ENCODE data around the gene XRCC6.

Gene XRCC6

DNA sequence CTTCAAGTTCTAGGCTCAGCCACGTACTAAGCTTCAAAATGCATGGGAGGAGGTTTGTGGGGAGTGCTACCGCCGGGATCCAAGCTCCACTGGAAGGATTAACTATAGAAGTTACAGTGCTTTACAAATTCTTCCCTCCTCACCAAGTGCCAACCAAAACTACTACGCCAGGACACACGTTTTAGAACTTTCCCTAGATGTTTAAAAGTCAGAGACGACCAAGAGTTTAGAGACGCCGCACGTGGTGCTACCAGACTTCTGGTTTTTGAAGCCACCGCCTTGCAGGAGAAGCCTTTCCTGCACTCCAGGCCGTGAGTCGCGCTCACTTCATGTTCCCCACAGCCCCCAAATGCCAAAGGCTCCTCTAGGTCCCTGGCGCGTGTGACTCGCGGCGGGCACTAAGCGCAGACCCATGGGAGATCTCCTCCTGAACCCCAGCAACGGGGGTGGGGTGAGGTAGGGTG is 66.8 kb downstream of the XRCC6 start:
- no peak for DNase-seq (ENCODE audit: low read depth)

DNA sequence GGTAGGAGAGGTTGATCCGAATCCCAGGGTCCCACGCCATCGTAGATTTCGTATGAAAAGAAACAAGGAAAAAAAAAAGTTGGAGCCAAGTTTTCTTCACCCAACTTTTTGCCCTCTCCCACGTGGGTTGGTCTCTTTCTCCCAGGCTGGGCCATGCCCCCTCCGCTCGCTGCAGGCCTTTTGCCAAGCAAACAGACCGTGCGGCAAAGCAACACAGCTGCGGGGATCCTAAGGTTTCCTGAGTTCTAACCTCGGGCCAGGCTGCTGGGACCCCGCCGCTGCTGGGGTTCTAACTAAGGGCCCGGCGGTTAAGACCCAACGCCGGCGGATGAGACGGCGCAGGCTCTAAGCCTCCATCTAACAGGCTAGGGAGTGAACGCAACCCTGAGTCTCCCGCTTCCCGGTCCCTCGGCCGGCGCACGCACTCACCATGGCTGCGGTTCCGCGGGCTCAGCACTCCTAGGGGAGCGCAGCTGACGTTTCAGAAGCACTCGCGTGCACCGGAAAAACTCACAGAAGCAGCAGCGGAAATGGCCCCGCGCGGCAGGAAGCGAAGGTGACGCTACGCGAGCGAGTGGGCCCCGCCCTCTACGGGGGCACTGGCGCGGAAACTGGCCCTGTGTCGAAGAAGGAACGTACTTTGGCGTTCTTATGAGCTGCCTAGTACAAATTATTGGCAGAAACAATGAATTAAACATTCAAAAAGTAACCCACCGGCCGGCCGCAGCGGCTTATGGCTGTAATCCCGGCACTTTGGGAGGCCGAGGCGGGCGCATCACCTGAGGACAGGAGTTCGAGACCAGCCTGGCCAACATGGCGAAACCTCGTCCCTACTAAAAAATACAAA is 67.5 kb downstream of the XRCC6 start, which contains the start of gene SNU13:
Gene SNU13 (minus strand): TSS at position 503 of the 847 bp plus-strand sequence. CDS start 71 bp downstream, at position 432.
- peak; percentile 84 for DNase-seq (ENCODE audit: low read depth)

DNA sequence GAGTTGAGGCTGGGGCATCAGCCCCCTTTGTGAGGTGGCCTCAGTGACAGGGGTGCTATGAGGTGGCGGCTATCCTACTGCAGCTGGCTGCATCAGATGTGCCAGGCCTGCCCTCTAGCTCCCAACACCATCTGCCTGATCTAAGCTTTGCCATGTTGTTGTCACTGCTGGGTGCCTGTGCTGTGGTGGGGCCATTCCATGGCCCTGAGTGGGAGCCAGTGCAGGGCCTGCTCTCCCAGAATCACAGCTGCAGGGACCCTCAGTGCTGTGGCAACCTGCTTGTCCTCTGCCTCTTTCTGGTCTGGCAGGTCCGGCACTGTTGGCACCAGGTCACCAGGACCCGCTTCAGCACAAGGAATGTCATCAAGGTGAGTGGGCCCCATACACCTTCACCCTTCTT is 69.4 kb downstream of the XRCC6 start:
- DNase-seq (ENCODE audit: low read depth) = no peak

DNA sequence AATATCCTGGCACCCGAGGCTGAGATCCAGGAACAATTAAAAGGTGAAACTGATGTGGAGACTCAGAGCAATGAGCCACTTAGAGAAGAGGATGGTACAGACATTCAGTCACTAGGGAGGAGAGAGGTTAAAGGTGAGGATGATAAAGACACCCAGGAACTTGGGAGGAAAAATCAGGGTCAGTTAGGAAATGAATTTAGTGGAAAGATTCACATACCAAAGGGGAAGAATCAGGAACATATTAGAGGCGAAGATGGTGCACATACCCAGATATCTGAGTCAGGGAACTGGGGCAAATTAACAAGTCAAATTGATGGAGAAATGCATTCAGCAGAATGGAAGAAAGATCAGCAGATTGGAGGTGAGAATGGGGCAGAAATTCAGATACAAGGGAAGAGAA is 74.1 kb downstream of the XRCC6 start:
- no peak for DNase-seq (ENCODE audit: low read depth)

DNA sequence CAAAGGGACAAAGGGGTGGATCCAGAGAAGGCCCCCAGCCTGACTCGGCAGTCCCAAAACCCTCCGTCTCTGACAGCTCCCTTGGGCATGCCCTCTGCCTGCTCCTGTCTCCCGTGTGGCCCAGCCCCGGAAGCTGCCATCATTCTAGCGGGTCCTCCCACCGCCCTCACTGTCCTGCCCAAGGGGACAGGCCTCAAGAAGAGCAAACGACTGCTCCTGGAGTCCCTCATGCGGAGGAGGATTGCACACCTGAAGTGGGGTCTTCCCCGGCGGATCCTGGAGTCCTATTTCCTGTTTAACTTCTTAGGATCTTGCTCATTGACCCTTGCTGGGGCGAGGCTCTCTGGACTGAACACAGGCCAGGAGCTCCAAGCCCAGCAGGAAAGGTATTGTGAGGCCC is 75.6 kb downstream of the XRCC6 start:
- no peak for DNase-seq (ENCODE audit: low read depth)

DNA sequence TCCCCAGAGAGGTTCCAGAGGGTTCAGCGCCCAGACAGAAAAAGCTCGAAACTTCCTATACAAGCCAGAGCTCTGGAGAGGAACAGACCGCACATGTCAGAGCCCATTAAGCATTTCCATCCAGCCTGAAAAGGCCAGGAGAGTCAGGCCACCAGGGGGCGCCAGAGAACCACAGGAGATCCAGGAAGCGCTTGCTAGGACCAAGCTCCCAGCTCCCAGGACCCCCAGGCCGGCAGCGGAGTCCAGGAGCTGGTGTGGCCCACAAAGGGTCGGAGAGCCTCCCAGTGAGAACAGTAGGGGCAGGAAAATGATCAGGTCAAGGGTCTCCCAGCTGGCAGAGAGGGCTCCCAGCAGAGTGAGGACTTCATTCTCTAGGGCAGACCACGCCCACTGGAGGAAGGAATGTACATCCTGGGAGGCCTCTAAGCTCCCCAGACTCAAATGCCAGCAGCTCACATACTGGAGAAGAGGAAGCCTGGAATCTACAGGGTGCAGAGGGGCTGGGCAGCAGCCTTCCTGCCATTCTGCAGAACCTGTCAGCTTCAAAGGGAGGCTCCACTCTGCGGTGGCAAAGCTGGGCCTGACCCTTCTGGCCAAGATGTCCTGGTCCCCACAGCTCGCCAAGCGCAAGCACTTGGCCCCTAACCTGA is 76.2 kb downstream of the XRCC6 start:
- DNase-seq (ENCODE audit: low read depth) = peak; percentile 65

DNA sequence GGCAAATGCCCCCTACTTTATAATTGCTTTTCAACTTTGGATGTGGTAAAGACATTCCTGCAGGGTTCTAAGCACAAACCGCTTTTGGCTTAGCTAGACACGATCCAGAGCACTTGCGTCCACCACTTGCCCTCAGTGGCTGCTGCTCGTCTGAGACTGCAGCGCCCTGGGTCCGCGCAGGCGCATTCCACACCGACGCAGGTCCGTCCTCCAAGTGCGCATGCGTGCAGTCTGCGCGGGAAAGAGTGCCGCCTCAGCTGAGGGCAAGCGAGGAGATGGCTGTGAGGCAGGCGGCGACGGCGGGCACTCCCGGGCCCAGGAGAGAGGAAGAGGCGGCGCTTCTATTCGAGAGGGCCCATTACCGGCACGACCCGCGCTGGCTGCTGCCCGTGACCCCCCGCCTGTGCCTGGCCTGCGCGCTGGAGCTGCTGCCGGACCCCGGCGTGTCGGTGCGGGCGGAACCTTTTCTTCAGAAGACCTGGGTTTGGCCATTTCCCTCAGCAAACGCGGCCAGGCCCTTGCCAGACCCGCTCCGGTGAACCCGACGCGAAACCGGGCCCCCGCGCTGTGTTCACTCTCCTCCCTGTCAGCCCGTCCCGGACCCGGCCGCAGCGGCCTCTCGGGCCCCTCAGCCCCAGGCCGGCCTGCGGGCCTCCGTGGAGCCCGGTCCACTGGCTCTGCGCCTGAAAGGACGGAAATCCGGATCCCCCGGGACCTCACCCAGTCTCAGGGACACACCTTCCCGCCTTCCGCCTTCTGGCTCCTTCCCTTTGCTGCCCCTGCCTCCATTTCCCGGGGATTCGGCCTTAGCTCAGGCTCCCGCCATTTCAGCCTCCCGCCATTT is 78.4 kb downstream of the XRCC6 start, which contains the start of gene MEI1:
Gene MEI1 (plus strand): TSS at position 240 of the 844 bp plus-strand sequence. CDS start 36 bp downstream, at position 276.
- no peak for DNase-seq (ENCODE audit: low read depth)

DNA sequence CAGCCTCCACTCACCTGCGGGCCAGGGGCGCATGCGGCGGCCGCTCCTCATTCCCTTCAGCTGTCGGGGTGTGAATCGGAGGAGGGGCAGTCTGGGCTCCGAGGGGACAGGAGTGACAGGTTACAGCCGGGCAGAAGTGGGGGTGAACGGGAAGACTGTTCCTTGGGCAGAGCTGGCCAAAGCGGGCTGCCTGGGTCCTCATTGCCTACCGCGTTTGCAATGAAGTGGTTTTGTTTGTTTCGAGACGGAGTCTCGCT is 78.9 kb downstream of the XRCC6 start:
- no peak for DNase-seq (ENCODE audit: low read depth)

DNA sequence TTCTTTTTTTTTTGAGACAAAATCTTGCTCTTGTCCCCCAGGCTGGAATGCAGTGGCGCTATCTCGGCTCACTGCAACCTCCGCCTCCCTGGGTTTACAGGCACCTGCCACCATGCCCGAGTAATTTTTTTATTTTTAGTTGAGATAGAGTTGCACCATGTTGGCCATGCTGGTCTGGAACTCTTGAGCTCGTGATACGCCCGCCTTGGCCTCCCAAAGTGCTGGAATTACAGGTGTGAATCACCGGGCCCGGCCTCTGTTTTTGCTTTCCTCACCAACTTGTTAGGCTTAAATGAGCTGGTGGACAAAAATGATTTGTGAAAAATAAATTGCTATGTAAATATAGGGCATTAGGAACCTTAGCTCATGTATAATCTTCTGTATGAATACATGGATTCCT is 81.7 kb downstream of the XRCC6 start:
- DNase-seq (ENCODE audit: low read depth) = no peak

DNA sequence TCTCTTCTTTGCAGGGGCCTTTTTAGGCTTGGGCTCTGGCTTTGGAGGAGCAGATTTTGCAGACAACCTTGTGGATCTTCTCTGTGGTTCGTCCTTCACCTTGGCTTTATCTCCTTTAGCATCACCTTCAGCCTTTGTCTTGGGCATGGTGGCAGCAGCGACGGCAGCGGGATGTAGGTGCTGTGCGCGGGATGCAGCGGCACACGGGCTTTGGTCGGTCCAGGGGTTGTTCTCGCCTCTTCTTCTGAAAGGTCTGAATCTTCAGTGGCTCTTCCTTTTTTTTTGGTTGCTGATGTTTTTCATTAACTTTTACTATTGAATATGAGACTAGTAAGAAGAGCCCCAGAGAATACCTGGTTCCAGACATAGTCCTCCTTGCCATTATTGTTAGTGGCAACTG is 88.2 kb downstream of the XRCC6 start:
- no peak for DNase-seq (ENCODE audit: low read depth)

DNA sequence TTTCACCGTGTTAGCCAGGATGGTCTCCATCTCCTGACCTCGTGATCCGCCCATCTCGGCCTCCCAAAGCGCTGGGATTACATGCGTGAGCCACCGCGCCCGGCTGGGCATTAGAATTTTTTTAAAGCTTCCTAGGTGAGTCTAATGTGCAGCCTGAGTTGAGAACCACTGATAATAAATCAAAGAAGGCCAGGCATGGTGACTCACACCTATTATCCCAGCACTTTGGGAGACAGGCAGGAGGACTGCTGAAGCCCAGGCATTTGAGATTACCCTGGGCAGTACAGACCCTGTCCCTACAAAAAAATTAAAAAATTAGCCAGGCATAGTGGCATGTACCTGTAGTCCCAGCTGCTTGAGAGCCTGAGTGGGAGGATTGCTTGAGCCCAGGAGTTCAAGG is 91.9 kb downstream of the XRCC6 start:
- DNase-seq (ENCODE audit: low read depth) = no peak
